OCI-LY7 (cell line): ENCODE data around the gene ERCC8.

Source experiments
- EZH2phosphoT487 ChIP-seq: fragments of 200-600 bp; sonication (generic); IDR thresholded peaks from 2 replicates; pipeline ENCODE4 v1.6.1; 2018; ENCODE audit warnings: low read depth, borderline replicate concordance, mild to moderate bottlenecking, mixed run types, antibody characterized with exemption, low read length, moderate library complexity, mixed read lengths
- TF ChIP-seq, protein P1 (sequence below): fragments of 200-600 bp; sonication (generic); conservative IDR thresholded peaks from 2 replicates; pipeline ENCODE4 v1.5.1; 2014; ENCODE audit warnings: mild to moderate bottlenecking, antibody characterized with exemption, low read length, moderate library complexity, mixed read lengths

DNA sequence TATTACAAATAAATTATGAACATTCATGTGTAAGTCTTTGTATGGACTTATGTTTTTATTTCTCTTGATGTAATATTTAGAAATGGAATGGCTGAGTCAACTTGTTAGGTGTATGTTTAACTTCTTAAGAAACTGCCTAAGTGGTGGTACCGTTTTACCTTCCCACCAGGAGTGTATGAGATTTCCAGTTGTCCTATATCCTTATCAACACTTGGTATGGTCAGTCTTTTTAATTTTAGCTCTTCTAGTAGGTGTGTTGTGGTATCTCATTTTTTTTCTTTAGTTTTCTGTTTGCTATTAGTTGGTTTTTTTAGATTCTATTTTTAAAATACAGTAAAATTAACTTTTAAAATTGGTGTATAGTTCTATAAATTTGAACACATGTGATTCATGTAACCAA lies 3.9 kb upstream of the ERCC8 start:
- TF ChIP-seq, protein P1, sequence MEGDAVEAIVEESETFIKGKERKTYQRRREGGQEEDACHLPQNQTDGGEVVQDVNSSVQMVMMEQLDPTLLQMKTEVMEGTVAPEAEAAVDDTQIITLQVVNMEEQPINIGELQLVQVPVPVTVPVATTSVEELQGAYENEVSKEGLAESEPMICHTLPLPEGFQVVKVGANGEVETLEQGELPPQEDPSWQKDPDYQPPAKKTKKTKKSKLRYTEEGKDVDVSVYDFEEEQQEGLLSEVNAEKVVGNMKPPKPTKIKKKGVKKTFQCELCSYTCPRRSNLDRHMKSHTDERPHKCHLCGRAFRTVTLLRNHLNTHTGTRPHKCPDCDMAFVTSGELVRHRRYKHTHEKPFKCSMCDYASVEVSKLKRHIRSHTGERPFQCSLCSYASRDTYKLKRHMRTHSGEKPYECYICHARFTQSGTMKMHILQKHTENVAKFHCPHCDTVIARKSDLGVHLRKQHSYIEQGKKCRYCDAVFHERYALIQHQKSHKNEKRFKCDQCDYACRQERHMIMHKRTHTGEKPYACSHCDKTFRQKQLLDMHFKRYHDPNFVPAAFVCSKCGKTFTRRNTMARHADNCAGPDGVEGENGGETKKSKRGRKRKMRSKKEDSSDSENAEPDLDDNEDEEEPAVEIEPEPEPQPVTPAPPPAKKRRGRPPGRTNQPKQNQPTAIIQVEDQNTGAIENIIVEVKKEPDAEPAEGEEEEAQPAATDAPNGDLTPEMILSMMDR, result no peak
- TF ChIP-seq EZH2phosphoT487, result no peak
